Cardiac septum (tissue), 1 donor: ENCODE measurements around the gene FOXK2. TPM values are rescaled to one million over a fixed set of nuclear protein-coding genes. Genes with fewer than 3 reads are reported as not detected.
A peak's percentile ranks its signal among the peaks of the same experiment; 100 is the strongest.
"Not testable (repeated sequence)": the region's sequence is repeated elsewhere in the genome, so short reads cannot be mapped to it uniquely, and the experiment has no call there.

ENCODE experiments used
- DNase-seq: peaks from one replicate; pipeline ENCODE4 v3.0.0-alpha.2; 2020; ENCODE audit warnings: low spot score
- intact Hi-C: fragments of 100-400 bp; cut with DNase I; formaldehyde crosslinking; loops from one replicate; pipeline ENCODE4 v1.14.0; 2022
- total RNA-seq: library from RNA; stranded (reverse); fragmentation: NEBNext Ultra II Directional; extraction: Animal tissue kit (Norgen Biotek cat#: 25700); gene quantifications from one replicate; pipeline ENCODE4 v1.2.1, GENCODE V29; 2021
- donor health status: DM: no; HTN: no; CAD: no.

The FOXK2 gene
- total RNA-seq, 1 donor from 2014 or later: 40.2 TPM

- intact Hi-C loops: no loop called here
- DNase-seq: no peak
Observed at GRCh38 chr17:82582709-82583108, 63.2 kb downstream of the FOXK2 start.

- intact Hi-C loops: no loop called here
Observed at GRCh38 chr17:82583720-82584234, 64.2 kb downstream of the FOXK2 start.

GRCh38 chr17:82585935-82586575, 66.5 kb downstream of the FOXK2 start:
- intact Hi-C loops: not testable (repeated sequence)
- DNase-seq: peak; percentile 84

More at GRCh38 chr17:82583720-82584234, 64.2 kb downstream of the FOXK2 start:
- no peak for DNase-seq

GRCh38 chr17:82586576-82587233, 67.2 kb downstream of the FOXK2 start:
- intact Hi-C loops: no loop called here
- no peak for DNase-seq

- no peak for DNase-seq
- intact Hi-C loops: no loop called here
Observed at GRCh38 chr17:82587234-82588086, 67.9 kb downstream of the FOXK2 start.

- intact Hi-C loops: no loop called here
Observed at GRCh38 chr17:82588266-82589175, 69.0 kb downstream of the FOXK2 start.

GRCh38 chr17:82589851-82590180, 70.3 kb downstream of the FOXK2 start:
- intact Hi-C loops: loop anchor here (5.0 kb wide), 2 partner anchors 57 to 253 kb away; partner anchors contain the start of gene WDR45B
- DNase-seq: no peak

More at GRCh38 chr17:82588266-82589175, 69.0 kb downstream of the FOXK2 start:
- DNase-seq: no peak

- DNase-seq: no peak
- intact Hi-C loops: loop anchor here (5.0 kb wide), 2 partner anchors 57 to 253 kb away; partner anchors contain the start of gene WDR45B
Observed at GRCh38 chr17:82590216-82590615, 70.7 kb downstream of the FOXK2 start.

- no peak for DNase-seq
- intact Hi-C loops: loop anchor here (5.0 kb wide), 2 partner anchors 56 to 254 kb away; partner anchors contain the start of gene WDR45B
Observed at GRCh38 chr17:82590881-82591539, 71.5 kb downstream of the FOXK2 start.

- no peak for DNase-seq
Observed at GRCh38 chr17:82592289-82592766, 72.8 kb downstream of the FOXK2 start.

GRCh38 chr17:82592767-82593589, 73.4 kb downstream of the FOXK2 start:
- DNase-seq: peak; percentile 84
- intact Hi-C loops: loop anchor here (5.0 kb wide), 2 partner anchors 54 to 256 kb away; partner anchors contain the start of gene WDR45B

More at GRCh38 chr17:82592289-82592766, 72.8 kb downstream of the FOXK2 start:
- intact Hi-C loops: loop anchor here (5.0 kb wide), 2 partner anchors 55 to 255 kb away; partner anchors contain the start of gene WDR45B

- intact Hi-C loops: loop anchor here (5.0 kb wide), 2 partner anchors 54 to 256 kb away; partner anchors contain the start of gene WDR45B
- no peak for DNase-seq
Observed at GRCh38 chr17:82593590-82594087, 74.1 kb downstream of the FOXK2 start.

- no peak for DNase-seq
- intact Hi-C loops: loop anchor here (5.0 kb wide), 2 partner anchors 53 to 257 kb away; partner anchors contain the start of gene WDR45B
Observed at GRCh38 chr17:82594571-82594970, 75.0 kb downstream of the FOXK2 start.

GRCh38 chr17:82595893-82596292, 76.4 kb downstream of the FOXK2 start:
- intact Hi-C loops: no loop called here
- DNase-seq: no peak

- no peak for DNase-seq
- intact Hi-C loops: no loop called here
Observed at GRCh38 chr17:82596296-82596695, 76.8 kb downstream of the FOXK2 start.

- intact Hi-C loops: no loop called here
- no peak for DNase-seq
Observed at GRCh38 chr17:82596837-82597672, 77.5 kb downstream of the FOXK2 start.
